Neural cell (in vitro differentiated cells): ENCODE results near the gene FAM240A. TPM values are rescaled to one million over a fixed set of nuclear protein-coding genes. Genes with fewer than 3 reads are reported as not detected.

ENCODE experiments used
- H2AFZ ChIP-seq: fragments of 200-600, 300-800 bp; sonication (generic), shearing (Covaris generic); 2 replicates; pipeline ENCODE4 v1.6.0; 2014; ENCODE audit warnings: low read depth, mild to moderate bottlenecking, antibody characterized with exemption, low read length, moderate library complexity
- H3F3A ChIP-seq: fragments of 200-600 bp; shearing (Covaris generic); 2 replicates; pipeline ENCODE4 v1.6.1; 2016; ENCODE audit warnings: mild to moderate bottlenecking, moderate library complexity, mixed read lengths, antibody characterized with exemption, low read length; ENCODE audit not compliant: insufficient read depth, poor library complexity, severe bottlenecking
- H3K27ac ChIP-seq: fragments of 200-600, 300-800 bp; sonication (generic), shearing (Covaris generic); 2 replicates; pipeline ENCODE4 v1.5.1; 2014; ENCODE audit warnings: mild to moderate bottlenecking, low read length, moderate library complexity
- H3K27me3 ChIP-seq: fragments of 300-800, 200-600 bp; sonication (generic), shearing (Covaris generic); 2 replicates; pipeline ENCODE4 v1.6.0; 2014; ENCODE audit warnings: mild to moderate bottlenecking, low read depth, low read length, moderate library complexity; ENCODE audit not compliant: insufficient read depth
- H3K36me3 ChIP-seq: fragments of 300-800, 200-600 bp; sonication (generic), shearing (Covaris generic); 2 replicates; pipeline ENCODE4 v1.5.1; 2014; ENCODE audit warnings: mild to moderate bottlenecking, antibody characterized with exemption, low read length, moderate library complexity; ENCODE audit not compliant: insufficient read depth
- H3K4me2 ChIP-seq: fragments of 300-800, 200-600 bp; sonication (generic), shearing (Covaris generic); 2 replicates; pipeline ENCODE4 v1.6.0; 2014; ENCODE audit warnings: mild to moderate bottlenecking, low read length
- H3K4me3 ChIP-seq: fragments of 300-800, 200-600 bp; sonication (generic), shearing (Covaris generic); 2 replicates; pipeline ENCODE4 v1.5.1; 2014; ENCODE audit warnings: mild to moderate bottlenecking, low read length, moderate library complexity
- H3K79me2 ChIP-seq: fragments of 200-600 bp; shearing (Covaris generic); replicated peaks from 2 replicates; pipeline ENCODE4 v1.6.0; 2014; ENCODE audit warnings: mild to moderate bottlenecking, low read length, moderate library complexity; ENCODE audit not compliant: insufficient read depth
- H3K9ac ChIP-seq: fragments of 300-800, 200-600 bp; sonication (generic), shearing (Covaris generic); 2 replicates; pipeline ENCODE4 v1.6.1; 2016; ENCODE audit warnings: mild to moderate bottlenecking, low read length, mixed read lengths
- H3K9me2 ChIP-seq: fragments of 200-600 bp; shearing (Covaris generic); 2 replicates; pipeline ENCODE4 v1.6.1; 2016; ENCODE audit warnings: mild to moderate bottlenecking, low read length, mixed read lengths; ENCODE audit not compliant: insufficient read depth
- H3K9me3 ChIP-seq: fragments of 200-600, 300-800 bp; sonication (generic), shearing (Covaris generic); 2 replicates; pipeline ENCODE4 v1.6.1; 2016; ENCODE audit warnings: mild to moderate bottlenecking, mixed run types, low read length, moderate library complexity, mixed read lengths
- H4K20me1 ChIP-seq: fragments of 200-600 bp; shearing (Covaris generic); 2 replicates; pipeline ENCODE4 v1.6.1; 2016; ENCODE audit warnings: mild to moderate bottlenecking, mixed run types; ENCODE audit not compliant: insufficient read depth
- EP300 ChIP-seq: fragments of 450-650 bp; conservative IDR thresholded peaks from 2 replicates; pipeline ENCODE4 v1.6.1; 2014; ENCODE audit warnings: antibody characterized with exemption, mild to moderate bottlenecking, moderate library complexity; ENCODE audit not compliant: poor library complexity, severe bottlenecking
- EZH2 ChIP-seq: fragments of 200-600, 300-800 bp; shearing (Covaris generic), sonication (generic); IDR thresholded peaks from 2 replicates; pipeline ENCODE4 v1.6.1; 2014; ENCODE audit warnings: antibody characterized with exemption, low read length, borderline replicate concordance, mild to moderate bottlenecking; ENCODE audit not compliant: insufficient read depth, poor library complexity, severe bottlenecking
- MXI1 ChIP-seq: fragments of 450-650 bp; conservative IDR thresholded peaks from 2 replicates; pipeline ENCODE4 v1.6.1; 2014; ENCODE audit warnings: antibody characterized with exemption, mild to moderate bottlenecking; ENCODE audit not compliant: poor library complexity, severe bottlenecking
- POLR2AphosphoS5 ChIP-seq: IDR thresholded peaks from 2 replicates; pipeline ENCODE4 v1.6.1; 2012
- RAD21 ChIP-seq: fragments of 450-650 bp; conservative IDR thresholded peaks from 2 replicates; pipeline ENCODE4 v1.6.1; 2014; ENCODE audit warnings: antibody characterized with exemption, mild to moderate bottlenecking, moderate library complexity
- REST ChIP-seq: IDR thresholded peaks from 2 replicates; pipeline ENCODE4 v1.6.1; 2012; ENCODE audit warnings: borderline replicate concordance
- SMC3 ChIP-seq: fragments of 450-650 bp; conservative IDR thresholded peaks from 2 replicates; pipeline ENCODE4 v1.6.1; 2014; ENCODE audit warnings: antibody characterized with exemption, mild to moderate bottlenecking, moderate library complexity; ENCODE audit not compliant: poor library complexity
- TAF1 ChIP-seq: IDR thresholded peaks from 2 replicates; pipeline ENCODE4 v1.6.1; 2012; ENCODE audit warnings: low read depth
- polyA plus RNA-seq: library from polyadenylated mRNA; depleted of rRNA; stranded (reverse); fragments of >200 nt; gene quantifications from 2 replicates; pipeline ENCODE4 v1.2.3, GENCODE V29; 2014
- TF ChIP-seq, protein P1 (sequence below): fragments of 450-650 bp; IDR thresholded peaks from 2 replicates; pipeline ENCODE4 v1.5.1; 2014; ENCODE audit warnings: antibody characterized with exemption, mild to moderate bottlenecking, moderate library complexity; ENCODE audit not compliant: poor library complexity, severe bottlenecking

FAM240A gene
- polyA plus RNA-seq, 1 donor from 2014 or later = not detected

DNA sequence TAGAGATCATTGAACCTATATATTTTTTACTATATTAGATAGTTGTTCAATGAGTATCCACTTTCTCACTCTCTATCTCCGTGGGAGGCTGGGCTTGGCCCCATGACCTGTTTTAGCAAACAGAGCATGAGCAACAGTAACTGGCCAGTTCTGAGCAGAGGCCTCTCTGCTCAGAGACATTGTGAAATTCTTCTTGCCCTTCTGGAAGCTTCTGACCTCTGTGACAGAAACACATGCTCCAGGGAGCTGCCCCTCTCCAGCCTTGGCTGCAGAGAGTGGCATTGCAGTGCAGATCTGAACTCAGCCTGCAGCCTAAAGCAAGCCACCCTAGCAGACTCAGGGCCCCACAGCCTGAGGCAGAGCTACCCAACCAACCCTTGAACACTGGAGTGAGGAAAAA, 20.5 kb downstream of the FAM240A start:
- Histone ChIP-seq H3K9me2 (no peaks in the 10 kb centered on the region), H3K9ac (no peak overlapping the region), H4K20me1 (no peaks in the 10 kb centered on the region), H3K4me3 (no peak overlapping the region), H3F3A (no peaks in the 10 kb centered on the region), H3K9me3 (no peaks in the 10 kb centered on the region), H3K4me2 (no peak overlapping the region), H3K79me2 (no peaks in the 10 kb centered on the region), H3K27me3 (no peaks in the 10 kb centered on the region), H3K27ac (no peak overlapping the region), H3K36me3 (no peaks in the 10 kb centered on the region), H2AFZ (no peak overlapping the region)
- TF ChIP-seq SMC3 = no peak
- TF ChIP-seq RAD21 = no peak
- TF ChIP-seq EZH2 = no peak
- TF ChIP-seq EP300 = no peak
- TF ChIP-seq MXI1 = no peak
- no peak for TF ChIP-seq REST
- TF ChIP-seq, protein P1, sequence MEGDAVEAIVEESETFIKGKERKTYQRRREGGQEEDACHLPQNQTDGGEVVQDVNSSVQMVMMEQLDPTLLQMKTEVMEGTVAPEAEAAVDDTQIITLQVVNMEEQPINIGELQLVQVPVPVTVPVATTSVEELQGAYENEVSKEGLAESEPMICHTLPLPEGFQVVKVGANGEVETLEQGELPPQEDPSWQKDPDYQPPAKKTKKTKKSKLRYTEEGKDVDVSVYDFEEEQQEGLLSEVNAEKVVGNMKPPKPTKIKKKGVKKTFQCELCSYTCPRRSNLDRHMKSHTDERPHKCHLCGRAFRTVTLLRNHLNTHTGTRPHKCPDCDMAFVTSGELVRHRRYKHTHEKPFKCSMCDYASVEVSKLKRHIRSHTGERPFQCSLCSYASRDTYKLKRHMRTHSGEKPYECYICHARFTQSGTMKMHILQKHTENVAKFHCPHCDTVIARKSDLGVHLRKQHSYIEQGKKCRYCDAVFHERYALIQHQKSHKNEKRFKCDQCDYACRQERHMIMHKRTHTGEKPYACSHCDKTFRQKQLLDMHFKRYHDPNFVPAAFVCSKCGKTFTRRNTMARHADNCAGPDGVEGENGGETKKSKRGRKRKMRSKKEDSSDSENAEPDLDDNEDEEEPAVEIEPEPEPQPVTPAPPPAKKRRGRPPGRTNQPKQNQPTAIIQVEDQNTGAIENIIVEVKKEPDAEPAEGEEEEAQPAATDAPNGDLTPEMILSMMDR = no peak
- TF ChIP-seq POLR2AphosphoS5 = no peak
- TF ChIP-seq TAF1 = no peak

DNA sequence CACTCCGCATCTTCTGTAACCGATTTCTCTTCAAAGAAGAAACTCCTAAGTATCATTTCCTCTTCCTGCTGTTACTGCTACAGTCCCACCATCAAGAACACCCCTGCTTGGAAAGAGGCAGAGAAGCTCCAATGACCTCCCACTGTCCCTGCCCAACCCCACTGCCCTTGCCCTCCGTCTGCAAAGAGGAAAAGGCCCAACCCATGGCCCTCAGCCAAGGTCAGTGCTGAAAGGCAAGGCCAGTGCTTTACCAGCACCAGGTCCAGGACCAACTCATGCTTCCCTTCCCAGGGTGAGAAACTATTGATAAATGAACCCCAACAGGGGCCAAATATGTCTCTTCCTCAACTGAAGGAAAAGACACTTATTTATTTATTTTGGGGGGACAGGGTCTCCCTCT, 22.5 kb downstream of the FAM240A start:
- TF ChIP-seq REST (no peak), MXI1 (no peak), SMC3 (no peak), POLR2AphosphoS5 (no peak), TAF1 (no peak), EP300 (no peak), EZH2 (no peak), RAD21 (no peak)
- TF ChIP-seq, protein P1 = no peak
- no peaks in the 10 kb centered on the region for H3K9me2 ChIP-seq
- H3K4me2 ChIP-seq = no peak overlapping the region
- H2AFZ ChIP-seq = no peak overlapping the region
- no peaks in the 10 kb centered on the region for H3K79me2 ChIP-seq
- H4K20me1 ChIP-seq = no peaks in the 10 kb centered on the region
- no peaks in the 10 kb centered on the region for H3K36me3 ChIP-seq
- H3K9ac ChIP-seq = no peak overlapping the region
- H3K27ac ChIP-seq = no peak overlapping the region
- no peaks in the 10 kb centered on the region for H3K9me3 ChIP-seq
- no peaks in the 10 kb centered on the region for H3K27me3 ChIP-seq
- no peaks in the 10 kb centered on the region for H3F3A ChIP-seq
- no peak overlapping the region for H3K4me3 ChIP-seq
